Measurements from ENCODE around the gene HAUS8.
"Not testable (repeated sequence)": the region's sequence is repeated elsewhere in the genome, so short reads cannot be mapped to it uniquely, and the experiment has no call there.

Gene HAUS8

GRCh38 chr19:17101686-17102628, 26.7 kb upstream of the HAUS8 start:
- Histone ChIP-seq H3K9ac (ENCODE audit: low read length) (no peak overlapping the region), H3K36me3 (ENCODE audit: control insufficient read depth, insufficient read depth, low read length) (peaks cover 34% of the 10 kb centered on the region), H3K4me3 (ENCODE audit: low read depth, low read length) (no peak overlapping the region), H3K27me3 (ENCODE audit: control insufficient read depth, insufficient read depth, low read length) (no peaks in the 10 kb centered on the region), H3K9me3 (ENCODE audit: control insufficient read depth, insufficient read depth, low read depth, low read length) (peaks cover 9% of the 10 kb centered on the region), H3K4me1 (ENCODE audit: control insufficient read depth, insufficient read depth, low read length) (peaks cover 5% of the 10 kb centered on the region; the same call in 1 of the 2 replicates), H3K27ac (ENCODE audit: low read depth, low read length) (no peak overlapping the region)

- H3K27me3 ChIP-seq (ENCODE audit: control insufficient read depth, insufficient read depth, low read length), result no peaks in the 10 kb centered on the region
- H3K9me3 ChIP-seq (ENCODE audit: control insufficient read depth, insufficient read depth, low read depth, low read length), result peaks cover 9% of the 10 kb centered on the region
- peaks cover 22% of the 10 kb centered on the region for H3K36me3 ChIP-seq (ENCODE audit: control insufficient read depth, insufficient read depth, low read length)
- H3K4me3 ChIP-seq (ENCODE audit: low read depth, low read length), result no peak overlapping the region
- no peak overlapping the region for H3K27ac ChIP-seq (ENCODE audit: low read depth, low read length)
- peaks cover 5% of the 10 kb centered on the region; the same call in 1 of the 2 replicates for H3K4me1 ChIP-seq (ENCODE audit: control insufficient read depth, insufficient read depth, low read length)
- H3K9ac ChIP-seq (ENCODE audit: low read length), result no peak overlapping the region
These were observed 23.1 kb upstream of the HAUS8 start for GRCh38 chr19:17098326-17098725.

- H3K27ac ChIP-seq (ENCODE audit: low read depth, low read length), result no peak overlapping the region
- peak overlapping the region; percentile 17 for H3K9ac ChIP-seq (ENCODE audit: low read length)
- peaks cover 5% of the 10 kb centered on the region; the same call in 1 of the 2 replicates for H3K4me1 ChIP-seq (ENCODE audit: control insufficient read depth, insufficient read depth, low read length)
- H3K9me3 ChIP-seq (ENCODE audit: control insufficient read depth, insufficient read depth, low read depth, low read length), result peaks cover 6% of the 10 kb centered on the region; the same call in 1 of the 2 replicates
- no peaks in the 10 kb centered on the region for H3K27me3 ChIP-seq (ENCODE audit: control insufficient read depth, insufficient read depth, low read length)
- no peak overlapping the region for H3K4me3 ChIP-seq (ENCODE audit: low read depth, low read length)
- H3K36me3 ChIP-seq (ENCODE audit: control insufficient read depth, insufficient read depth, low read length), result peaks cover 15% of the 10 kb centered on the region
These were observed 22.4 kb upstream of the HAUS8 start for GRCh38 chr19:17097593-17098126.

GRCh38 chr19:17095141-17095919, 20.1 kb upstream of the HAUS8 start:
- Histone ChIP-seq H3K9ac (ENCODE audit: low read length) (no peak overlapping the region), H3K36me3 (ENCODE audit: control insufficient read depth, insufficient read depth, low read length) (no peaks in the 10 kb centered on the region; the same call in 1 of the 2 replicates), H3K27me3 (ENCODE audit: control insufficient read depth, insufficient read depth, low read length) (no peaks in the 10 kb centered on the region), H3K9me3 (ENCODE audit: control insufficient read depth, insufficient read depth, low read depth, low read length) (peaks cover 6% of the 10 kb centered on the region; the same call in 1 of the 2 replicates), H3K4me3 (ENCODE audit: low read depth, low read length) (no peak overlapping the region), H3K4me1 (ENCODE audit: control insufficient read depth, insufficient read depth, low read length) (peaks cover 12% of the 10 kb centered on the region), H3K27ac (ENCODE audit: low read depth, low read length) (no peak overlapping the region)

DNA sequence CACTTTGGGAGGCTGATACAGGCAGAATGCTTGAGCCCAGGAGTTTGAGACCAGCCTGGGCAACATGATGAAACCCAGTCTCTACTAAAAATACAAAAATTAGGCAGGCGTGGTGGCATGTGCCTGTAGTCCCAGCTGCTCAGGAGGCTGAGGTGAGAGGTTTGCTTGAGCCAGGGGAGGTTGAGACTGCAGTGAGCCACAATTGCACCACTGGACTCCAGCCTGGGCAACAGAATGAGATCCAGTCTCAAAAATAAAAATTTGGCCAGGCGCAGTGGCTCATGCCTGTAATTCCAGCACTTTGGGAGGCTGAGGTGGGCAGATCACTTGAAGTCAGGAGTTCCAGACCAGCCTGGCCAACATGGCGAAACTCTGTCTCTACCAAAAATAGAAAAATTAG, 19.4 kb upstream of the HAUS8 start:
- H3K27ac ChIP-seq (ENCODE audit: low read depth, low read length); H3K4me3 ChIP-seq (ENCODE audit: low read depth, low read length); H3K36me3 ChIP-seq (ENCODE audit: control insufficient read depth, insufficient read depth, low read length); H3K9me3 ChIP-seq (ENCODE audit: control insufficient read depth, insufficient read depth, low read depth, low read length); H3K9ac ChIP-seq (ENCODE audit: low read length); H3K27me3 ChIP-seq (ENCODE audit: control insufficient read depth, insufficient read depth, low read length): not testable (repeated sequence)
- H3K4me1 ChIP-seq (ENCODE audit: control insufficient read depth, insufficient read depth, low read length), result peaks cover 13% of the 10 kb centered on the region

GRCh38 chr19:17092696-17093095, 17.4 kb upstream of the HAUS8 start:
- Histone ChIP-seq H3K27me3 (ENCODE audit: control insufficient read depth, insufficient read depth, low read length) (no peaks in the 10 kb centered on the region), H3K27ac (ENCODE audit: low read depth, low read length) (no peak overlapping the region), H3K4me1 (ENCODE audit: control insufficient read depth, insufficient read depth, low read length) (peaks cover 20% of the 10 kb centered on the region), H3K4me3 (ENCODE audit: low read depth, low read length) (no peak overlapping the region), H3K9me3 (ENCODE audit: control insufficient read depth, insufficient read depth, low read depth, low read length) (peaks cover 6% of the 10 kb centered on the region; the same call in 1 of the 2 replicates), H3K9ac (ENCODE audit: low read length) (no peak overlapping the region), H3K36me3 (ENCODE audit: control insufficient read depth, insufficient read depth, low read length) (no peaks in the 10 kb centered on the region; the same call in 1 of the 2 replicates)

GRCh38 chr19:17091758-17092333, 16.6 kb upstream of the HAUS8 start:
- H3K9ac ChIP-seq (ENCODE audit: low read length), result peak overlapping the region; percentile 4
- no peak overlapping the region for H3K27ac ChIP-seq (ENCODE audit: low read depth, low read length)
- H3K4me1 ChIP-seq (ENCODE audit: control insufficient read depth, insufficient read depth, low read length), result peaks cover 16% of the 10 kb centered on the region
- H3K27me3 ChIP-seq (ENCODE audit: control insufficient read depth, insufficient read depth, low read length), result no peaks in the 10 kb centered on the region
- no peaks in the 10 kb centered on the region; the same call in 1 of the 2 replicates for H3K36me3 ChIP-seq (ENCODE audit: control insufficient read depth, insufficient read depth, low read length)
- H3K4me3 ChIP-seq (ENCODE audit: low read depth, low read length), result no peak overlapping the region
- H3K9me3 ChIP-seq (ENCODE audit: control insufficient read depth, insufficient read depth, low read depth, low read length), result peaks cover 6% of the 10 kb centered on the region; the same call in 1 of the 2 replicates

DNA sequence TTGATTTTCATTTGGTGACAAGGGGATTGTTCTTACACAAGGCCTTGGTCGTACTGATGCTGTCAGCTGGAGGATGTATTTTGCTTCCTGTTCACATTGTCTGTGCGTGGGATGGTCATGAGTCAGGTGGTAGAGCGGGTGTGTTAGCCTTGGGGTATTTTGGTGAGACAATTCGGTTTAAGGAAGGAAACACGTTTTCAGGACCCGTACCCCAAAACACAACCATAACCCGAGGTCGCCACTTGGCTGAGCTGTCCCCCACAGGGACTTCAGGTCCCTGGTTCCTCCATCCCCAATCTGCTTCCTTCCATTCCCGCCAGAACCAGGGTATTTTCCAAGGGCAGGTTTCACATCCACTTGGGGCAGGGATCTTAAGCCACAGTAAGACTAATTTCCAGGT, 15.3 kb upstream of the HAUS8 start:
- H3K27me3 ChIP-seq (ENCODE audit: control insufficient read depth, insufficient read depth, low read length), result no peaks in the 10 kb centered on the region
- no peak overlapping the region for H3K4me3 ChIP-seq (ENCODE audit: low read depth, low read length)
- H3K4me1 ChIP-seq (ENCODE audit: control insufficient read depth, insufficient read depth, low read length), result peaks cover 16% of the 10 kb centered on the region
- H3K27ac ChIP-seq (ENCODE audit: low read depth, low read length), result no peak overlapping the region
- no peak overlapping the region for H3K9ac ChIP-seq (ENCODE audit: low read length)
- H3K9me3 ChIP-seq (ENCODE audit: control insufficient read depth, insufficient read depth, low read depth, low read length), result peaks cover 6% of the 10 kb centered on the region; the same call in 1 of the 2 replicates
- peaks cover 5% of the 10 kb centered on the region; the same call in 1 of the 2 replicates for H3K36me3 ChIP-seq (ENCODE audit: control insufficient read depth, insufficient read depth, low read length)

DNA sequence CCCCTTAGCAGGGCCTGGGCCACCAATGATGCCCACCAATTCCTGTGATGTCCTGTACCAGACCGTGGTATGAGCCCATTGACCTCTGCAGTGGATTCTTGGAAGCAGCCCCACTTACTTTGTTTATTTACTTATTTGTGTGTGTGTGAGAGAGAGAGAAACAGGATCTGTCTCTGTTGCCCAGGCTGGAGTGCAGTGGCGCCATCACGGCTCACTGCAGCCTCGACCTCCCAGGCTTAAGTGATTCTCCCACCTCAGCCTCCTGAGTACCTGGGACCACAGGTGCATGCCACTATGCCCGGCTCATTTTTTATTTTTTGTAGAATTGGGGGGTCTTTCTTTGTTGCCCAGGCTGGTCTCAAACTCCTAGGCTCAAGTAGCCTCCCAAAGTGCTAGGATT, 13.3 kb upstream of the HAUS8 start:
- Histone ChIP-seq H3K9me3 (ENCODE audit: control insufficient read depth, insufficient read depth, low read depth, low read length) (peaks cover 6% of the 10 kb centered on the region; the same call in 1 of the 2 replicates), H3K4me1 (ENCODE audit: control insufficient read depth, insufficient read depth, low read length) (peaks cover 16% of the 10 kb centered on the region), H3K4me3 (ENCODE audit: low read depth, low read length) (no peak overlapping the region), H3K36me3 (ENCODE audit: control insufficient read depth, insufficient read depth, low read length) (peaks cover 5% of the 10 kb centered on the region; the same call in 1 of the 2 replicates), H3K9ac (ENCODE audit: low read length) (no peak overlapping the region), H3K27ac (ENCODE audit: low read depth, low read length) (no peak overlapping the region), H3K27me3 (ENCODE audit: control insufficient read depth, insufficient read depth, low read length) (no peaks in the 10 kb centered on the region)

DNA sequence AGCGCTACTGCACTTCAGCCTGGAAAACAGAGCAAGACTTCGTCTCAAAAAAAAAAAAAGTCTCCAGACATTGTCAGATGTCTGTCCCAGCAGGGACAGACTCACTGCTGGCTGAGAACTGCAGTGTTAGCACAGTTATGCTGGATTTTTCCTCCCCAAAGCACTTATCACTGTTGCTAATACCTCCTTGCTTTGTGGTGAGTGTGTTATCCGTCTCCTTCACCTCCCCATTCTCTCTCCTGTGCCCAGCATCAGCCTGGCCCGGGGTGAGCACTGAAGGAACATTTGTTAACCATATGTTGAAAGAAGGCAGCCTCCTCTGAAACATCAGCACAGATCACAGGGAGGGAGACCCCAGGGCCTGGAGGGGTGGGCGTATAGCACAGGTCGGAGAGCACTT, 11.6 kb upstream of the HAUS8 start:
- Histone ChIP-seq H3K27ac (ENCODE audit: low read depth, low read length) (no peak overlapping the region), H3K27me3 (ENCODE audit: control insufficient read depth, insufficient read depth, low read length) (no peaks in the 10 kb centered on the region), H3K4me1 (ENCODE audit: control insufficient read depth, insufficient read depth, low read length) (peaks cover 14% of the 10 kb centered on the region), H3K4me3 (ENCODE audit: low read depth, low read length) (no peak overlapping the region), H3K9ac (ENCODE audit: low read length) (no peak overlapping the region), H3K9me3 (ENCODE audit: control insufficient read depth, insufficient read depth, low read depth, low read length) (peaks cover 6% of the 10 kb centered on the region; the same call in 1 of the 2 replicates), H3K36me3 (ENCODE audit: control insufficient read depth, insufficient read depth, low read length) (peaks cover 5% of the 10 kb centered on the region; the same call in 1 of the 2 replicates)
